ENCODE results near the gene CDH24.

DNA sequence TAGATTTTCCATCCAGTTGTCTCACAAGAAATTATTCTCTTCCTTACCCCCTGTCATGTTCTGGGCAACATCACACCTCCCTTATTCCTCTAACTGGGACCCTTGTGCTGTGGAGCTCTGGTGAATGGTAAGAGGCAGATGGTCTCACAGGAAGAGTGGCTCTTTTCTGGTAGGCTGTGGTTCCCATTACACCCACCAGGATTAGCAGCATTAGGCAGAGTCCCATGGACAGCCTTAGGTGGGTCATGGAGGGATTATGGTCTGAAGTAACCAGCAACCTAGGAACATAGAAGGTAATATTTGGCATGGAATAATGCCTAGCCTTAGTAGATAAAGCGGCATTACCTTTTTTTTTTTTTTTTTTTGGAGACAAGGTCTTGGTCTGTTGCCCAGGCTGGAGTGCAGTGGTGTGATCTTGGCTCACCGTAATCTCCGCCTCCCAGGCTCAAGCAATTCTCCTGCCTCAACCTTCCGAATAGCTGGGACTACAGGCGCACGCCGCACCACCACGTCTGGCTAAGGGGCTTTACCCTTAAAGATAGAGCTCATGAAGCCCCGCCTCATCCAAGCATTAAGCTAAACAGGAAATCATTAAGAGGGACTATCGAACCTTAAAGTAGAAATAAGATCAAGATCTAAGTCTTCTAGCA lies 42.0 kb upstream of the CDH24 start:
- TF ChIP-seq FOSL2 (IDR thresholded peaks at IDR 0.05), result no peak
- no peak for TF ChIP-seq FOSL2 (CRISPR knock-in tag; IDR thresholded peaks at IDR 0.05)
- no peak for TF ChIP-seq JUN (IDR thresholded peaks at IDR 0.05)
- TF ChIP-seq CEBPB (IDR thresholded peaks at IDR 0.05), result no peak
- no peak for TF ChIP-seq TP53 (CRISPR knock-in tag; IDR thresholded peaks at IDR 0.05)
- no peak for TF ChIP-seq PHF8 (IDR thresholded peaks at IDR 0.05; ENCODE audit: borderline replicate concordance, low read depth)
- TF ChIP-seq USF2 (IDR thresholded peaks at IDR 0.05), result no peak
- no peak for TF ChIP-seq POLR2A (IDR thresholded peaks at IDR 0.05; ENCODE audit: low read length)
- no peak for TF ChIP-seq CTCF (IDR thresholded peaks at IDR 0.05)
- TF ChIP-seq EHMT2 (IDR thresholded peaks at IDR 0.05; ENCODE audit: low read depth), result no peak
- TF ChIP-seq CHD2 (IDR thresholded peaks at IDR 0.05; ENCODE audit: low read length, partially characterized antibody), result no peak
- TF ChIP-seq, protein P1, sequence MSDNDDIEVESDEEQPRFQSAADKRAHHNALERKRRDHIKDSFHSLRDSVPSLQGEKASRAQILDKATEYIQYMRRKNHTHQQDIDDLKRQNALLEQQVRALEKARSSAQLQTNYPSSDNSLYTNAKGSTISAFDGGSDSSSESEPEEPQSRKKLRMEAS (IDR thresholded peaks at IDR 0.05), result no peak
- TF ChIP-seq HMGXB4 (CRISPR knock-in tag; IDR thresholded peaks at IDR 0.05; ENCODE audit: borderline replicate concordance), result no peak
- TF ChIP-seq RAD21 (conservative IDR thresholded peaks at IDR 0.05 in 1 of 2, IDR thresholded peaks at IDR 0.05 in 1 of 2), result no peak
- no peak for TF ChIP-seq EP300 (IDR thresholded peaks at IDR 0.05)

Measured in A549 (cell line).